Islet of Langerhans (tissue), 1 donor: Measurements from ENCODE around the gene WDR47.
"Not testable (repeated sequence)": the region's sequence is repeated elsewhere in the genome, so short reads cannot be mapped to it uniquely, and the experiment has no call there.

Experiments used
- FAIRE-seq: peaks from one replicate; lab custom pipeline; 2011; peaks lifted over from hg19 to GRCh38; lab: Jason Lieb, UNC

The WDR47 gene

GRCh38 chr1:109052145-109052544 is 10.2 kb upstream of the WDR47 start:
- not testable (repeated sequence) for FAIRE-seq

DNA sequence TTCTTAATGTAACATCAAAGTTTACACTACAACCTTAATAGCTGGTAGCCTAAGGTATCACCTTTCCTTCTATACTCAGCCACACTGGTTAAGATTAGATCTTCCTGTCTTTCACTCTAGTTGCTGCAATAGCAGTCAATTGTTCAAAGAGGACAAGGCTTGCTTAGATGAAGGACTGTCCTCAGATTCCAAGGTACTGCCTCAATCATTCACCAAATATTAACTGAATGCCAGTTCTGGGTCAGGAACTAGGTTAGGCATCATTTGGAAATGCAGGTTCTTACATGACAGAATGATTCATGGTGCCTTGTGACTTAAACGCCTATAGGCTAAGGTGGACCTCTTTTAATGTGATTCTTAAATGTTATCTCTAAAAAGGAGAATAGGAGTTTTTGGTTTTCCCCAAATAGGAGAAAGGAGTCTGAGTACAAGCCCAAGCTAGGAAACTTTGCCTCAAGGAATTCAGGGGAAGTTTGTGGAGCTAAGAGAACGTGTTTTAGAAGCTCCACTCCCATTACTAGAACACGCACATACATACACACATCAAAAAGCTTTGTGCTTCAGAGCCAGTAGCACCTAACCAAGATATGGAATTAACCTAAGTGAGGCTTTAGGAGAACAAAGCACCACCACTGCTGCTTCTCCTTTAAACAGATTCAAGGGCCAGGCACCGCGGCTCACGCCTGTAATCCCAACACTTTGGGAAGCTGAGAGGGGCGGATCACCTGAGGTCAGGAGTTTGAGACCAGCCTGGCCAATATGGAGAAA is 8.5 kb upstream of the WDR47 start:
- FAIRE-seq: no peak

DNA sequence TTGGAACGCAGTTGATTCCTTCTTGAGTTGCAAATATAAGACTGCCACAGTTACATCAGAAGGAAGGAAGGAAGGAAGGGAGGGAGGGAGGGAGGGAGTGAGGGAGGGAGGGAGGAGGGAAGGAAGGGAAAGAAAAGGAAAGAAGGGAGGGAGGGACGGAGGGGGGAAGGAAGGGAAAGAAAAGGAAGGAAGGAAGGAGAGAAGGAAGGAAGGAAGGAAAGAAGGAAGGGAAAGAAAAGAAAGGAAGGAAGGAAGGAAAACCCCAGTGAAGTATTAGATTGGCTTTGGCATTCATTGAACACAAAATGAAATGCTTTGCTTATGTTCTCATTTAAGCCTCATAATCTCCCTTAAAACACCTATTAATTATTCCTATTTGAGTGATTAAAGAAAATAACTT is 6.4 kb upstream of the WDR47 start:
- FAIRE-seq: no peak

DNA sequence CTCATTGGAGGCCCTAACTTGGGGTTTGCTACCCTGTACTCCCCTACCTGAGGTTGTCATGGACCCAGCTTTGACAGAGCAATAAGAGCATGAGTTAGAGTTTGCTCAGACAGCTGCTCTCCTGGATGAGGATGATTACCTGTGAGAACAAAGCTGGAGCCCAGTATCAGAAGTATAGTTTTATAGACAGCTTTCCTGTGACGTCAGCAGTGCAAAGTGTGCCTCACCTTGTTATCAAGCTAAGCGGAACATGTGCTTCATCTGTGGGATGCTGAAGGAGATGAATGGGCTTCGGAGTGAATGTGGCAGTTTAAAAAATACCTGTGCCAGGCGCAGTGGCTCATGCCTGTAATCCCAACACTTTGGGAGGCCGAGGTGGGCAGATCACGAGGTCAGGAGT is 5.4 kb upstream of the WDR47 start:
- no peak for FAIRE-seq

DNA sequence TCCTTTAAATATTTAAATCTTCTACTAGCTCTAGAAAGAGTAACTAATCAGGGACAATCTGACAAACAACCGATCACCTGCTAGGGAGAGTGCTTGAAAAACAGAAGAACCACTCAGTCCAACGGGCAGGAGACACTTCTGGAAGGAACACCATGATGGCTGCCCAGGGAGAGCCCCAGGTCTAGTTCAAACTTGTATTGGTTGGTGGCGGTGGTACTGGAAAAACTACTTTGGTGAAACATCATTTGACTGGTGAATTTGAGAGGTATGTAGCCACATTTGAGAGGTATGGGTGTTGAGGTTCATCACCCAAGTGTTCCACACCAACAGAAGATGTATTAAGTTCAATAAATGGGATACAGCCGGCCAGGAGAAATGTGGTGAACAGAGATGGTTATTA is 4.8 kb upstream of the WDR47 start:
- FAIRE-seq: no peak

- no peak for FAIRE-seq
Measured at GRCh38 chr1:109045595-109045994, 3.7 kb upstream of the WDR47 start.

DNA sequence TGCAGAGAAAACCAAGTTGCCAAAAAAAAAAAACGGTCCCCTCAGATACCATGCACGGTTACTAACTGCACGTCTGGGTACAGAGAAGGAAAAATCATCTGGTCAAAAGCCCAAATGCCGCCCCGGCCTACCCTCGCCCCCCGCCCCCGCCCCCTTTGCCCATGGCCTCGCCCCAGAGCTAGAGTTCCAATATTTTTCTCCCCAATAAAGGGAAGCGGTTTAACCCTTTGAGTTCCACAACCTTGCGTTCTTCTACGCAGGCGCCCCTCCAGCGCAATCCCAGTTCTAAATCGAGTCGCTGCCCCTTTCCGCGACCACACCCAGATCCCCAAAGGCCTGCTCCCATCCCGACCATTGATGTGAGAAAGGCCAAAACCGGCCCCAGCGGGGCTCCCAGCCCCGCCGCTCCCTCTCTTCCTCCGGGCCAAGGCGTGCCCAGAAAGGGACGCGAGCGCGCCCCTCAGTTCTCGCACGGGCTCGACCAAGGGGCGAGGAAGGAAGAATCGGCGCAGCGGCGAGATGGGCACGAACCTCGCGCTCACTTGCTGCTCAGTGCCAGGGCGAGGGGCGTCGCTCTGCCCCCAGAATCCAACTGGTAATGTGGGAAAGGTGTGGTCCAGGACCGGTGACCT is 797 bp downstream of the WDR47 start:
- no peak for FAIRE-seq

DNA sequence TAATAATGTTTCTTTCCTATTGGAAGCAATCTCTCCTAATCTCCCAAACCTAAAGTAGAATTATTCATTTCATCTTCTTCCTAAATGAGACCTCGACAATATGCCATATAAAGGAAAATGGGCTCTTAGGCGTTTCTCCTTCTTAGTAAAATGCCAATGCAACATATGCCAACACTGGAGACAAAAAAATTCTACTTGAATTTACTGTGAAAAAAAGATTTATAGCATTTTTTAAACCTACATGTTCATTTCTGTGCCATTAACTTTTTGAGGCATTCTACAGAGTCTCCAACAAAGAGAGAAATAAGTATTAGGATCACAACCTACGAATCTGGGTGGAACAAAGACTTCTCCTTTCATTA is 1.3 kb downstream of the WDR47 start:
- FAIRE-seq: no peak

DNA sequence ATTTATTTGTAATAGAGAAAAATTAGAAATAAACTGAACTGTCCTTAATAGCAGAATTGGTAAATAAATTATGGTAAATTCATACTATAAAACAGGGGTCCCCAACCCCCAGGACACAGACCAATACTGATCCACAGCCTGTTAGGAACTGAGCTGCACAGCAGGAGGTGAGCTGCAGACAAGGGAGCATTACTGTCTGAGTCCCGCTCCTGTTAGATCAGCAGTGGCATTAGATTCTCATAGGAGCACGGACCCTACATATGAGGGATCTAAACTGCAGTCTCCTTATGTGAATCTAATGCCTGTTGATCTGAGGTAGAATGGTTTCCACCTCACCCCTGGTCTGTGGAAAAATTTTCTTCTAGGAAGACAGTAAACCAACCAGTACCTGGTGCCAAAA is 7.5 kb downstream of the WDR47 start:
- FAIRE-seq: no peak

DNA sequence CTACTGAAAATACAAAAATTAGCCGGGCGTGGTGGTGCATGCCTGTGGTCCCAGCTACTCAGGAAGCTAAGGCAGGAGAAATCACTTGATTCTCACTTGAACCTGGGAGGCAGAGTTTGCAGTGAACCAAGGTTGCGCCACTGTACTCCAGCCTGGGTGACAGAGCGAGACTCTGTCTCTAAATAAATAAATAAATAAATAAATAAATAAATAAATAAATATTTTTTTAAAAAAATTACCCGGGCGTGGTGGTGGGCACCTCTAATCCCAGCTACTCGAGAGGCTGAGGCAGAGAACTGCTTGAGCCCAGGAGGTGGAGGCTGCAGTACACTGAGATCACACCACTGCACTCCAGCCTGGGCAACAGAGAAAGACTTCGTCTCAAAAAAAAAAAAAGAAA is 12.4 kb downstream of the WDR47 start:
- not testable (repeated sequence) for FAIRE-seq

DNA sequence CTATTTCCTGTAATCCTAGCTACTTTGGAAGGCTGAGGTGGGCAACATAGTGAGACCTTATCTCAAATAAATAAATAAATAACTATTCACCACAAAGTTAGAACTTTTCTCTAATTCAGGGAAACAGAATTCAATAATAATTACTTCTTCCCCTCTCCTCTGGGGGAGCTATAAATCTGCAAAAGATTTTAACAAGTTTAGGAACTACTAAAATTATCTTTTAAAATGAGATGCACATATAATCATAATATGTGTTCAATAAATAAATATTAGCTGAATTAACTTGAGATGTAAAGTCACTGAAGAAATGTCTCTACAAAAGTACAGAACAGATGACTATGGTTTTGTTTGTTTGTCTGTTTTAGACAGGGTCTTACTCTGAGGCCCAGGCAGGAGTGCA is 14.1 kb downstream of the WDR47 start:
- FAIRE-seq: no peak

DNA sequence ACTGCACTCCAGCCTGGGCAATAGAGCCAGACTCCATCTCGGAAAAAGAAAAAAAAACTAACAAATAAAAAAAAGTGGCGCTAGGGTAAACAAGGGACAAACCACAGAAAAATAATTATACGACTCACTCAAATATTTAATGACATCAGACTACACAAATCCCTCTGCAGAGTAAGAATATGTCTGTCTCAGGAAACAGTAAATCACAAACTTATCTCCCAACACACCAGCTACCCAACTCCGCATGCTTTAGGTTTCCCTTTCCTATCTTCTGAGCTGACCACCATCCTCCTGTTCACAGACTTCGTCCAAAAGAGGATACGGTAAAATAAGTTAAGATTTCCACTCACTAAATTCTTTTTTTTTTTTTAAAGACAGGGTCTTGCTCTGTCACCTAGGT is 16.2 kb downstream of the WDR47 start:
- no peak for FAIRE-seq

DNA sequence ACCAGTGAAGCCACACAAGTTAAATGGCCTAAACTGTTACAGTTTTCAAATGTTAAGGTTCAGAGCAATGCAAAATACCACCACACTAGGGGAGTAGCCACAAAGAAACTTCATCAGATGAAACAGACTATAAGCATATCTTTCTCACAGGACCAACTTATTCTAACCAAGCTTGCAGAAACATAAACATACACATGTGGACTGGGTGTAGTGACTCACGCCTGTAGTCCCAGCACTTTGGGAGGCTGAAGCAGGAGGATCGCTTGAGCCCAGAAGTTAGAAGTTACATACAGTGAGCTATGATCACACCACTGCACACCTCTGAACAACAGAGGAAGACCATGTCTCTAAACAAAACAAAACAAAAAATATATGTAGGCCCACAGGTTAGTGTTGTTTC is 17.3 kb downstream of the WDR47 start:
- FAIRE-seq: no peak

- no peak for FAIRE-seq
Measured at GRCh38 chr1:109020693-109021257, 21.1 kb downstream of the WDR47 start.

GRCh38 chr1:109017719-109018118 is 24.2 kb downstream of the WDR47 start:
- FAIRE-seq: not testable (repeated sequence)

GRCh38 chr1:109017134-109017533 is 24.8 kb downstream of the WDR47 start:
- no peak for FAIRE-seq

DNA sequence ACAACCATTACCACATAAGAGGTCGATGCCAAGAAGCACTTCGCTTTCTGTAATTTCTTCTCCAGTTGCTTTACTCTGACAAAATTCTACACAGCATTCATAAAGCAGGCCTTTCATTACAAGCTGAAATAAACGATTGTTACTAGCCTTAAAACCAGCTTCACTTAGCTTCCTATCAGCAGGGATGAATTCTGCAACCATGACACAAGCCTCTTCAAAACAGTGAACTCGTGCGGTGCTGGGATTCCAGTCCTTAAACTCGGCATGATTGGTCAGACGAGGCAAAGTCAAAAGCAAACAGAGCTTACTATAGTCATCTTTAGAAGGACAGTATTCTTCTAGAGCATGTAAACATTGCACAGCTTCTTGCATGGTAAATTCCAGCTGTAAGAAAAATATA is 30.6 kb downstream of the WDR47 start:
- no peak for FAIRE-seq

GRCh38 chr1:108996622-108997021 is 45.3 kb downstream of the WDR47 start:
- FAIRE-seq: not testable (repeated sequence)

GRCh38 chr1:108983114-108983513 is 58.8 kb downstream of the WDR47 start:
- no peak for FAIRE-seq

- FAIRE-seq: no peak
Measured at GRCh38 chr1:108976658-108977057, 65.2 kb downstream of the WDR47 start.

DNA sequence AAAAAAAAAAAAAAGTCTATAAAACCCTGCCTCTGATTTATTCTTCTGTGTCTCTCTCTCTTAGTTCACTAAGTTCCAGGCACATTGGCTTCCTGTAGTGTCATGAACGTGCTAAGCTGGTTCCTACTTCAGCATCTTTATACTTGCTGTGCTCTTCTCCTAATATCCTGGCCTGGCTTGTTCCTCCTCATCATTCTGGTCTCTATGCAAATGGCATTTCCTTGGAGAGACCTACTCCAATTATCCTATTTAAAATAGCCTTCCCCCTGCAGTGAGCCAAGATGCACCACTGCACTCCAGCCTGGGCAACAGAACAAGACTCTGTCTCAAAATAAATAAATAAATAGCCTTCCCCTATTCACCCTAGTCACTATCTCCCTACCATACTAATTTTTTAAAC is 69.0 kb downstream of the WDR47 start:
- no peak for FAIRE-seq

GRCh38 chr1:108969346-108969745 is 72.6 kb downstream of the WDR47 start:
- no peak for FAIRE-seq

DNA sequence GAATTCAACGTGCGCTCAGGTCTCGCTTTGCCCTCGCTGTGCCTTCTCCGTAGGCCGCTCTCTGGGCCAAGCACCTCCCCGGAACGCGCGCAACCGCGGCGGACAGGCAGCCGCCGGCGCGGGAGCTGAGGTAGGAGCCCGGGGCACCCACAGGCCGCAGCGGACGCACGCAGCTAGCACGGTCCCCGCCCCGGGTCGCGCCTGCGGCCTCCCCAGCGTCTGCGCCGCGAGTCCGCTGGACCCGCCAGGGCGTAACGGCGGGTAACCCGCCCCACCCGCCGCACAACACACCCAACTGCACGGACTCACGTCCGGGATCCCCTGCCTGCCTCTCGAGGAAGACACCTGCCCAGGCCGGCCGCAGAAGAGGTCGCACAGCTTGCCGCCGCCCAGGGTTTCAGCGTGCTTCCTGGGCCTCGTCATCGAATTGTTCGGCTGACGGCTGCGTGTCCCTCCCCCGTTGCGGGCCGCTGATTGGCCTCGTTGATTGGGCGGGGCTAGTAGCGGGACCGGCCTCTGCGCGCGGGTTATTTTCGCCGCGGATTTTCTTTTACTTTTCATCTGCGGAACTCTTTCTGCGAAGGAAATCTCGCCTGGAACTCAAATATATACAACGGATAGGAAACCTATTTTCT is 78.7 kb downstream of the WDR47 start, which contains the start of gene CLCC1:
TSS of gene CLCC1 (minus strand) at position 433 of the 635 bp plus-strand sequence. CDS start 13,047 bp downstream, outside the sequence.
- no peak for FAIRE-seq
